Measurements from ENCODE around the gene STK39.
A peak's percentile ranks its signal among the peaks of the same experiment; 100 is the strongest.
"Not testable (repeated sequence)": the region's sequence is repeated elsewhere in the genome, so short reads cannot be mapped to it uniquely, and the experiment has no call there.

Gene STK39

GRCh38 chr2:168137510-168138180, 109.8 kb downstream of the STK39 start:
- no peak for DNase-seq (ENCODE audit: low read depth in 2 of 2)

GRCh38 chr2:168136392-168136977, 110.9 kb downstream of the STK39 start:
- DNase-seq (ENCODE audit: low read depth in 2 of 2) = peak in 1 of 2 experiments; percentile 15

- DNase-seq (ENCODE audit: low read depth in 2 of 2) = no peak
Observed at GRCh38 chr2:168135630-168136029, 111.8 kb downstream of the STK39 start.

- DNase-seq (ENCODE audit: low read depth in 2 of 2) = no peak
Observed at GRCh38 chr2:168135121-168135520, 112.3 kb downstream of the STK39 start.

- DNase-seq (ENCODE audit: low read depth in 2 of 2) = no peak
Observed at GRCh38 chr2:168134485-168134884, 112.9 kb downstream of the STK39 start.

- no peak for DNase-seq (ENCODE audit: low read depth in 2 of 2)
Observed at GRCh38 chr2:168132389-168132788, 115.0 kb downstream of the STK39 start.

- DNase-seq (ENCODE audit: low read depth in 2 of 2) = no peak
Observed at GRCh38 chr2:168130346-168130745, 117.0 kb downstream of the STK39 start.

- no peak for DNase-seq (ENCODE audit: low read depth in 2 of 2)
Observed at GRCh38 chr2:168127371-168127770, 120.0 kb downstream of the STK39 start.

GRCh38 chr2:168122210-168122609, 125.2 kb downstream of the STK39 start:
- not testable (repeated sequence) for DNase-seq (ENCODE audit: low read depth in 2 of 2)

GRCh38 chr2:168120730-168121129, 126.7 kb downstream of the STK39 start:
- DNase-seq (ENCODE audit: low read depth in 2 of 2) = no peak

- no peak for DNase-seq (ENCODE audit: low read depth in 2 of 2)
Observed at GRCh38 chr2:168120310-168120709, 127.1 kb downstream of the STK39 start.

- peak; percentile 20 to 21 for DNase-seq (ENCODE audit: low read depth in 2 of 2)
Observed at GRCh38 chr2:168119515-168120141, 127.8 kb downstream of the STK39 start.

- DNase-seq (ENCODE audit: low read depth in 2 of 2) = peak; percentile 34 to 45
Observed at GRCh38 chr2:168118733-168119514, 128.5 kb downstream of the STK39 start.

GRCh38 chr2:168116448-168116847, 130.9 kb downstream of the STK39 start:
- no peak for DNase-seq (ENCODE audit: low read depth in 2 of 2)

- no peak for DNase-seq (ENCODE audit: low read depth in 2 of 2)
Observed at GRCh38 chr2:168114619-168115018, 132.8 kb downstream of the STK39 start.

- DNase-seq (ENCODE audit: low read depth in 2 of 2) = no peak
Observed at GRCh38 chr2:168114040-168114439, 133.4 kb downstream of the STK39 start.

- no peak for DNase-seq (ENCODE audit: low read depth in 2 of 2)
Observed at GRCh38 chr2:168107322-168107721, 140.1 kb downstream of the STK39 start.

GRCh38 chr2:168105127-168105683, 142.2 kb downstream of the STK39 start:
- no peak for DNase-seq (ENCODE audit: low read depth in 2 of 2)

- no peak for DNase-seq (ENCODE audit: low read depth in 2 of 2)
Observed at GRCh38 chr2:168097431-168097830, 150.0 kb downstream of the STK39 start.

- DNase-seq (ENCODE audit: low read depth in 2 of 2) = no peak
Observed at GRCh38 chr2:168096158-168096557, 151.2 kb downstream of the STK39 start.

- DNase-seq (ENCODE audit: low read depth in 2 of 2) = no peak
Observed at GRCh38 chr2:168091986-168092385, 155.4 kb downstream of the STK39 start.
